ENCODE measurements around the gene CDC42BPB. TPM values are rescaled to one million over a fixed set of nuclear protein-coding genes. Genes with fewer than 3 reads are reported as not detected.
A peak's percentile ranks its signal among the peaks of the same experiment; 100 is the strongest.

Gene CDC42BPB
- total RNA-seq, 1 experiment from 2014 or later: 96.9 TPM

- H3K27ac Mint-ChIP-seq: peak overlapping the region; percentile 29; the same call in 1 of the 2 replicates
- H3K4me3 Mint-ChIP-seq: no peak overlapping the region
- H3K36me3 Mint-ChIP-seq: peaks cover 56% of the 10 kb centered on the region
- no peak for DNase-seq (ENCODE audit: low spot score)
- TF ChIP-seq SOX15 (CRISPR knock-in tag; IDR thresholded peaks at IDR 0.05) (no peak), NR2C2 (CRISPR knock-in tag; IDR thresholded peaks at IDR 0.05) (no peak), NR3C1 (CRISPR knock-in tag; conservative IDR thresholded peaks at IDR 0.05; ENCODE audit: low read depth) (no peak), JAZF1 (CRISPR knock-in tag; IDR thresholded peaks at IDR 0.05) (no peak), ZNF423 (CRISPR knock-in tag; IDR thresholded peaks at IDR 0.05) (no peak), IRF2 (CRISPR knock-in tag; IDR thresholded peaks at IDR 0.05; ENCODE audit: borderline replicate concordance, low read depth) (no peak), OVOL2 (CRISPR knock-in tag; IDR thresholded peaks at IDR 0.05; ENCODE audit: borderline replicate concordance) (no peak), ARID4B (CRISPR knock-in tag; IDR thresholded peaks at IDR 0.05; ENCODE audit: borderline replicate concordance) (no peak), ATF3 (CRISPR knock-in tag; conservative IDR thresholded peaks at IDR 0.05) (no peak), GABPB1 (CRISPR knock-in tag; IDR thresholded peaks at IDR 0.05) (no peak)
- TF ChIP-seq, protein P1, sequence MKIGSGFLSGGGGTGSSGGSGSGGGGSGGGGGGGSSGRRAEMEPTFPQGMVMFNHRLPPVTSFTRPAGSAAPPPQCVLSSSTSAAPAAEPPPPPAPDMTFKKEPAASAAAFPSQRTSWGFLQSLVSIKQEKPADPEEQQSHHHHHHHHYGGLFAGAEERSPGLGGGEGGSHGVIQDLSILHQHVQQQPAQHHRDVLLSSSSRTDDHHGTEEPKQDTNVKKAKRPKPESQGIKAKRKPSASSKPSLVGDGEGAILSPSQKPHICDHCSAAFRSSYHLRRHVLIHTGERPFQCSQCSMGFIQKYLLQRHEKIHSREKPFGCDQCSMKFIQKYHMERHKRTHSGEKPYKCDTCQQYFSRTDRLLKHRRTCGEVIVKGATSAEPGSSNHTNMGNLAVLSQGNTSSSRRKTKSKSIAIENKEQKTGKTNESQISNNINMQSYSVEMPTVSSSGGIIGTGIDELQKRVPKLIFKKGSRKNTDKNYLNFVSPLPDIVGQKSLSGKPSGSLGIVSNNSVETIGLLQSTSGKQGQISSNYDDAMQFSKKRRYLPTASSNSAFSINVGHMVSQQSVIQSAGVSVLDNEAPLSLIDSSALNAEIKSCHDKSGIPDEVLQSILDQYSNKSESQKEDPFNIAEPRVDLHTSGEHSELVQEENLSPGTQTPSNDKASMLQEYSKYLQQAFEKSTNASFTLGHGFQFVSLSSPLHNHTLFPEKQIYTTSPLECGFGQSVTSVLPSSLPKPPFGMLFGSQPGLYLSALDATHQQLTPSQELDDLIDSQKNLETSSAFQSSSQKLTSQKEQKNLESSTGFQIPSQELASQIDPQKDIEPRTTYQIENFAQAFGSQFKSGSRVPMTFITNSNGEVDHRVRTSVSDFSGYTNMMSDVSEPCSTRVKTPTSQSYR (CRISPR knock-in tag; IDR thresholded peaks at IDR 0.05): no peak
- POLR2A ChIA-PET: no interaction called here
- H3K9me3 Mint-ChIP-seq: no peaks in the 10 kb centered on the region
- no peaks in the 10 kb centered on the region; the same call in 1 of the 2 replicates for H3K27me3 Mint-ChIP-seq (ENCODE audit: low read depth)
- CTCF ChIA-PET: interaction anchor here (0.7 kb wide), 1 partner anchor 18 kb away, joined by 3 read pairs; no protein-coding TSS in a partner anchor
- no peak for ATAC-seq
- no peaks in the 10 kb centered on the region for H3K4me1 Mint-ChIP-seq
Measured at GRCh38 chr14:102949062-102949800, 108.1 kb downstream of the CDC42BPB start.

DNA sequence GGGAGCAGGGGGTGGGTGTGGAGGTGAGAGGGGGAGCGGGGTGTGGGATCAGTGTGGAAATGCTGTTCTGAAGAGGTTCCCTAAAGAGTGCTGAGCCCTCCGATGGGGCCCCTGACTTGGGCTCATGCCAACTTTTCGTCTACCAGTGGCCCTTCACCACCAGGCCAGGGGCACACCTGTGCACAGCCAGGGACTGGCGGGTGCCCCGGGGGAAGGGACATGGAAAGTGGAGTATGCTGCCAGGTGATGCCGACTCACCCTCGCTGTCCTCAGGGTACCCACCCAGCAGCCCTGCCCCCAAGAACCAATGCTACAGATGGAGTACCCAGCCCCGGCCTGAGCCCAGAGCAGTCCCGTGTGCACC lies 108.7 kb downstream of the CDC42BPB start:
- H3K4me3 Mint-ChIP-seq: no peak overlapping the region
- no peaks in the 10 kb centered on the region for H3K9me3 Mint-ChIP-seq
- H3K27ac Mint-ChIP-seq: no peak overlapping the region
- H3K4me1 Mint-ChIP-seq: no peaks in the 10 kb centered on the region
- CTCF ChIA-PET: no interaction called here
- H3K27me3 Mint-ChIP-seq (ENCODE audit: low read depth): no peaks in the 10 kb centered on the region; the same call in 1 of the 2 replicates
- TF ChIP-seq, protein P2, sequence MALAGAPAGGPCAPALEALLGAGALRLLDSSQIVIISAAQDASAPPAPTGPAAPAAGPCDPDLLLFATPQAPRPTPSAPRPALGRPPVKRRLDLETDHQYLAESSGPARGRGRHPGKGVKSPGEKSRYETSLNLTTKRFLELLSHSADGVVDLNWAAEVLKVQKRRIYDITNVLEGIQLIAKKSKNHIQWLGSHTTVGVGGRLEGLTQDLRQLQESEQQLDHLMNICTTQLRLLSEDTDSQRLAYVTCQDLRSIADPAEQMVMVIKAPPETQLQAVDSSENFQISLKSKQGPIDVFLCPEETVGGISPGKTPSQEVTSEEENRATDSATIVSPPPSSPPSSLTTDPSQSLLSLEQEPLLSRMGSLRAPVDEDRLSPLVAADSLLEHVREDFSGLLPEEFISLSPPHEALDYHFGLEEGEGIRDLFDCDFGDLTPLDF (CRISPR knock-in tag; IDR thresholded peaks at IDR 0.05): no peak
- TF ChIP-seq MLX (CRISPR knock-in tag; IDR thresholded peaks at IDR 0.05): no peak
- TF ChIP-seq SMAD4 (CRISPR knock-in tag; IDR thresholded peaks at IDR 0.05): no peak
- no peak for TF ChIP-seq TCF7 (CRISPR knock-in tag; IDR thresholded peaks at IDR 0.05; ENCODE audit: low read depth)
- no peak for TF ChIP-seq ATF3 (CRISPR knock-in tag; conservative IDR thresholded peaks at IDR 0.05)
- DNase-seq (ENCODE audit: low spot score) (no peak), ATAC-seq (no peak)
- POLR2A ChIA-PET: no interaction called here
- peaks cover 61% of the 10 kb centered on the region for H3K36me3 Mint-ChIP-seq

Data from WTC11 (cell line).